IPS-20b (cell line): Measurements from ENCODE around the gene MILR1.

Experiments
- H3K27ac ChIP-seq: one replicate; pipeline ENCODE4 v1.5.1; 2013; ENCODE audit warnings: low read length
- H3K27me3 ChIP-seq: 2 replicates; pipeline ENCODE4 v1.6.1; 2013; ENCODE audit warnings: mild to moderate bottlenecking, low read length, inconsistent platforms; ENCODE audit not compliant: insufficient read depth
- H3K36me3 ChIP-seq: 2 replicates; pipeline ENCODE4 v1.6.1; 2013; ENCODE audit warnings: low read depth, mild to moderate bottlenecking, inconsistent platforms, low read length, moderate library complexity; ENCODE audit not compliant: insufficient read depth
- H3K4me1 ChIP-seq: 2 replicates; pipeline ENCODE4 v1.6.1; 2013; ENCODE audit warnings: mild to moderate bottlenecking, control low read depth, inconsistent platforms, low read length, moderate library complexity; ENCODE audit not compliant: insufficient read depth
- H3K4me3 ChIP-seq: 2 replicates; pipeline ENCODE4 v1.5.1; 2013; ENCODE audit warnings: mild to moderate bottlenecking, low read length, inconsistent platforms
- H3K9ac ChIP-seq: 2 replicates; pipeline ENCODE4 v1.6.1; 2013; ENCODE audit warnings: low read depth, mild to moderate bottlenecking, inconsistent platforms, low read length, moderate library complexity
- H3K9me3 ChIP-seq: 2 replicates; pipeline ENCODE4 v1.6.1; 2013; ENCODE audit warnings: mild to moderate bottlenecking, low read depth, low read length, inconsistent platforms; ENCODE audit not compliant: insufficient read depth

MILR1 gene

GRCh38 chr17:64499805-64500486 is 51.0 kb downstream of the MILR1 start:
- Histone ChIP-seq H3K36me3 (peaks cover 75% of the 10 kb centered on the region), H3K27me3 (no peaks in the 10 kb centered on the region), H3K9me3 (no peaks in the 10 kb centered on the region; the same call in 1 of the 2 replicates), H3K4me1 (peaks cover 4% of the 10 kb centered on the region; the same call in 1 of the 2 replicates), H3K9ac (no peak overlapping the region), H3K27ac (no peak overlapping the region), H3K4me3 (no peak overlapping the region)

GRCh38 chr17:64500487-64500859 is 51.6 kb downstream of the MILR1 start:
- Histone ChIP-seq H3K27me3 (no peaks in the 10 kb centered on the region), H3K27ac (no peak overlapping the region), H3K9me3 (no peaks in the 10 kb centered on the region; the same call in 1 of the 2 replicates), H3K36me3 (peaks cover 78% of the 10 kb centered on the region), H3K4me1 (peaks cover 4% of the 10 kb centered on the region; the same call in 1 of the 2 replicates), H3K4me3 (no peak overlapping the region), H3K9ac (no peak overlapping the region)

GRCh38 chr17:64500862-64501765 is 52.2 kb downstream of the MILR1 start:
- H3K4me1 ChIP-seq: peaks cover 4% of the 10 kb centered on the region; the same call in 1 of the 2 replicates
- no peak overlapping the region for H3K9ac ChIP-seq
- H3K27ac ChIP-seq: no peak overlapping the region
- no peaks in the 10 kb centered on the region; the same call in 1 of the 2 replicates for H3K9me3 ChIP-seq
- H3K4me3 ChIP-seq: no peak overlapping the region
- peaks cover 81% of the 10 kb centered on the region for H3K36me3 ChIP-seq
- no peaks in the 10 kb centered on the region for H3K27me3 ChIP-seq

- Histone ChIP-seq H3K27me3 (no peaks in the 10 kb centered on the region), H3K36me3 (peaks cover 81% of the 10 kb centered on the region), H3K4me3 (no peak overlapping the region), H3K27ac (no peak overlapping the region), H3K9me3 (no peaks in the 10 kb centered on the region; the same call in 1 of the 2 replicates), H3K4me1 (peaks cover 4% of the 10 kb centered on the region; the same call in 1 of the 2 replicates), H3K9ac (no peak overlapping the region)
Measured at GRCh38 chr17:64502021-64502420, 53.1 kb downstream of the MILR1 start.

GRCh38 chr17:64502809-64503208 is 53.9 kb downstream of the MILR1 start:
- H3K4me1 ChIP-seq: peaks cover 4% of the 10 kb centered on the region; the same call in 1 of the 2 replicates
- no peak overlapping the region for H3K9ac ChIP-seq
- H3K36me3 ChIP-seq: peaks cover 77% of the 10 kb centered on the region
- H3K27me3 ChIP-seq: no peaks in the 10 kb centered on the region
- no peak overlapping the region for H3K27ac ChIP-seq
- H3K4me3 ChIP-seq: no peak overlapping the region
- H3K9me3 ChIP-seq: no peaks in the 10 kb centered on the region; the same call in 1 of the 2 replicates

GRCh38 chr17:64503341-64503740 is 54.4 kb downstream of the MILR1 start:
- Histone ChIP-seq H3K27ac (no peak overlapping the region), H3K4me1 (peaks cover 8% of the 10 kb centered on the region; the same call in 1 of the 2 replicates), H3K4me3 (peak overlapping the region; percentile 100; the same call in 1 of the 2 replicates), H3K36me3 (peaks cover 72% of the 10 kb centered on the region), H3K9me3 (no peaks in the 10 kb centered on the region; the same call in 1 of the 2 replicates), H3K27me3 (no peaks in the 10 kb centered on the region), H3K9ac (no peak overlapping the region)

GRCh38 chr17:64503821-64504768 is 55.2 kb downstream of the MILR1 start:
- Histone ChIP-seq H3K27ac (no peak overlapping the region), H3K4me1 (peaks cover 9% of the 10 kb centered on the region; the same call in 1 of the 2 replicates), H3K9me3 (no peaks in the 10 kb centered on the region; the same call in 1 of the 2 replicates), H3K4me3 (peak overlapping the region; percentile 100), H3K9ac (peak overlapping the region; percentile 100), H3K27me3 (no peaks in the 10 kb centered on the region), H3K36me3 (peaks cover 68% of the 10 kb centered on the region)

GRCh38 chr17:64504769-64505339 is 55.9 kb downstream of the MILR1 start:
- H3K9me3 ChIP-seq: no peaks in the 10 kb centered on the region; the same call in 1 of the 2 replicates
- peak overlapping the region; percentile 100 for H3K4me3 ChIP-seq
- peak overlapping the region; percentile 97 for H3K27ac ChIP-seq
- H3K36me3 ChIP-seq: peaks cover 66% of the 10 kb centered on the region
- no peaks in the 10 kb centered on the region for H3K27me3 ChIP-seq
- H3K4me1 ChIP-seq: peaks cover 9% of the 10 kb centered on the region; the same call in 1 of the 2 replicates
- H3K9ac ChIP-seq: peak overlapping the region; percentile 100

GRCh38 chr17:64505340-64506200 is 56.7 kb downstream of the MILR1 start:
- H3K27me3 ChIP-seq: no peaks in the 10 kb centered on the region
- H3K9ac ChIP-seq: peak overlapping the region; percentile 100
- peaks cover 66% of the 10 kb centered on the region for H3K36me3 ChIP-seq
- peaks cover 9% of the 10 kb centered on the region; the same call in 1 of the 2 replicates for H3K4me1 ChIP-seq
- peak overlapping the region; percentile 97 for H3K27ac ChIP-seq
- H3K4me3 ChIP-seq: peak overlapping the region; percentile 100
- no peaks in the 10 kb centered on the region; the same call in 1 of the 2 replicates for H3K9me3 ChIP-seq

- peaks cover 66% of the 10 kb centered on the region for H3K36me3 ChIP-seq
Measured at GRCh38 chr17:64506201-64506575, 57.3 kb downstream of the MILR1 start, which contains the start of gene DDX5. Gene DDX5, minus strand, starts transcription at chr17:64506289. Its CDS starts 170 bp downstream, at chr17:64506119.

More at GRCh38 chr17:64506201-64506575, 57.3 kb downstream of the MILR1 start, which contains the start of gene DDX5:
- Histone ChIP-seq H3K27me3 (no peaks in the 10 kb centered on the region), H3K27ac (peak within 1 kb of the TSS; percentile 97), H3K9me3 (no peaks in the 10 kb centered on the region; the same call in 1 of the 2 replicates), H3K9ac (peak within 1 kb of the TSS; percentile 100), H3K4me3 (peak within 1 kb of the TSS; percentile 100), H3K4me1 (peaks cover 9% of the 10 kb centered on the region; the same call in 1 of the 2 replicates)
